HEK293T (cell line): ENCODE data around the gene GPD1.

Source experiments
- FOXM1 ChIP-seq: fragments of 450-650 bp; IDR thresholded peaks from 2 replicates; pipeline ENCODE4 v1.6.1; 2017; ENCODE audit warnings: mild to moderate bottlenecking, borderline replicate concordance
- SP1 ChIP-seq: fragments of 450-650 bp; IDR thresholded peaks from 2 replicates; pipeline ENCODE4 v1.6.1; 2017
- ZNF384 ChIP-seq: fragments of 450-650 bp; IDR thresholded peaks from 2 replicates; pipeline ENCODE4 v1.6.1; 2016

GRCh38 chr12:50145439-50145838 is 41.6 kb downstream of the GPD1 start:
- TF ChIP-seq SP1 (no peak), FOXM1 (no peak), ZNF384 (no peak)
